Fibroblast of the aortic adventitia (primary cell): ENCODE data around the gene NCAM1. TPM values are rescaled to one million over a fixed set of nuclear protein-coding genes. Genes with fewer than 3 reads are reported as not detected.

Experiments used
- DNase-seq: peaks from one replicate; pipeline ENCODE4 v3.0.0-alpha.2; 2010; ENCODE audit warnings: low read depth
- H3K4me3 ChIP-seq: 2 replicates; pipeline ENCODE4 v1.5.1; 2011; ENCODE audit warnings: low read depth, mild to moderate bottlenecking, control low read depth, low read length, moderate library complexity
- CTCF ChIP-seq: IDR thresholded peaks from 2 replicates; pipeline ENCODE4 v1.5.1; 2011; ENCODE audit warnings: mild to moderate bottlenecking, low read length, control low read depth, inconsistent platforms; ENCODE audit not compliant: insufficient read depth
- total RNA-seq: library from RNA; depleted of rRNA; stranded (reverse); fragments of >200 nt; gene quantifications from 2 replicates; pipeline ENCODE4 v1.2.3, GENCODE V29; 2012; ENCODE audit warnings: low replicate concordance

NCAM1 gene
- total RNA-seq, 1 donor, result 3.0 TPM

GRCh38 chr11:113106507-113106906, 145.3 kb downstream of the NCAM1 start:
- no peak for TF ChIP-seq CTCF
- H3K4me3 ChIP-seq, result no peak overlapping the region
- peak; percentile 2 for DNase-seq

GRCh38 chr11:113110046-113110445, 148.8 kb downstream of the NCAM1 start:
- no peak for TF ChIP-seq CTCF
- no peak overlapping the region for H3K4me3 ChIP-seq
- no peak for DNase-seq

GRCh38 chr11:113111156-113111555, 149.9 kb downstream of the NCAM1 start:
- no peak for TF ChIP-seq CTCF
- no peak overlapping the region for H3K4me3 ChIP-seq
- no peak for DNase-seq

GRCh38 chr11:113112307-113112706, 151.1 kb downstream of the NCAM1 start:
- no peak for TF ChIP-seq CTCF
- no peak for DNase-seq
- H3K4me3 ChIP-seq, result no peak overlapping the region

GRCh38 chr11:113113801-113114704, 152.8 kb downstream of the NCAM1 start:
- no peak overlapping the region for H3K4me3 ChIP-seq
- peak; percentile 61 for DNase-seq
- TF ChIP-seq CTCF, result peak; percentile 82

- DNase-seq, result no peak
- no peak for TF ChIP-seq CTCF
- H3K4me3 ChIP-seq, result no peak overlapping the region
Observed at GRCh38 chr11:113114705-113115027, 153.4 kb downstream of the NCAM1 start.
